H1 (cell line): Measurements from ENCODE around the gene EXD3. TPM values are rescaled to one million over a fixed set of nuclear protein-coding genes. Genes with fewer than 3 reads are reported as not detected.

Experiments
- BRCA1 ChIP-seq: IDR thresholded peaks from 2 replicates; pipeline ENCODE4 v1.6.1; 2012; ENCODE audit warnings: low read depth, low read length, improper control_type of control experiment
- EZH2 ChIP-seq: fragments of 200-600 bp; sonication (generic); IDR thresholded peaks from 2 replicates; pipeline ENCODE4 v1.7.1; 2012; ENCODE audit warnings: low read depth, mild to moderate bottlenecking, moderate library complexity, low read length, inconsistent platforms; ENCODE audit not compliant: severe bottlenecking
- GABPA ChIP-seq: IDR thresholded peaks from 2 replicates; pipeline ENCODE4 v1.6.1; 2011; ENCODE audit warnings: mild to moderate bottlenecking, low read length, moderate library complexity, borderline replicate concordance; ENCODE audit not compliant: insufficient read depth
- HDAC2 ChIP-seq, 2 experiments: fragments of 300-600 bp in 1 of 2; sonication (generic) in 1 of 2; IDR thresholded peaks; 2 replicates each; pipeline ENCODE4 v1.6.1; 2011 to 2012; ENCODE audit warnings: low read depth in 2 of 2, low read length in 2 of 2, mild to moderate bottlenecking in 2 of 2, moderate library complexity in 2 of 2, borderline replicate concordance in 1 of 2, inconsistent platforms in 1 of 2
- NRF1 ChIP-seq: IDR thresholded peaks from 2 replicates; pipeline ENCODE4 v1.6.1; 2011; ENCODE audit warnings: mild to moderate bottlenecking, low read depth, low read length, improper control_type of control experiment
- RAD21 ChIP-seq, 2 experiments: IDR thresholded peaks in 1 of 2; conservative IDR thresholded peaks in 1 of 2; 2 replicates each; pipeline ENCODE4 v1.6.1; 2011; ENCODE audit warnings: low read depth in 2 of 2, low read length in 2 of 2, improper control_type of control experiment in 1 of 2, inconsistent platforms in 1 of 2, mild to moderate bottlenecking in 1 of 2, moderate library complexity in 1 of 2
- RXRA ChIP-seq: IDR thresholded peaks from 2 replicates; pipeline ENCODE4 v1.6.1; 2011; ENCODE audit warnings: low read depth, mild to moderate bottlenecking, low read length, moderate library complexity; ENCODE audit not compliant: insufficient read depth
- SAP30 ChIP-seq: fragments of 300-600 bp; sonication (generic); IDR thresholded peaks from 2 replicates; pipeline ENCODE4 v1.7.1; 2012; ENCODE audit warnings: low read length, moderate library complexity, mild to moderate bottlenecking, inconsistent platforms; ENCODE audit not compliant: insufficient read depth, insufficient replicate concordance
- polyA plus RNA-seq, 7 experiments: library from polyadenylated mRNA; depleted of rRNA in 3 of 7; stranded (reverse) in 5 of 7; unstranded in 2 of 7; fragments of >200 nt in 5 of 7; fragments of 200-250 nt in 2 of 7; gene quantifications; 1 replicate in 5 of 7; 2 replicates in 1 of 7; 4 replicates in 1 of 7; pipeline versions ENCODE4 v1.2.1 to v1.2.3, GENCODE V29; 2011 to 2013; ENCODE audit warnings: missing spikeins in 2 of 7, mixed read lengths in 2 of 7
- total RNA-seq: library from RNA; stranded (reverse); fragmentation: NEBNext Ultra II Directional; extraction: Animal tissue kit (Norgen Biotek cat#: 25700); gene quantifications from 2 replicates; pipeline ENCODE4 v1.2.1, GENCODE V29; 2021

The EXD3 gene
- total and polyA plus RNA-seq, 2 of the 8 experiments (the other 6 are each of a cell fraction or from before 2014, with no cell fraction given), result 7.2 to 9.4 TPM

GRCh38 chr9:137459601-137460362 lies 36.8 kb upstream of the EXD3 start (continued):
- TF ChIP-seq NRF1, result no peak
- TF ChIP-seq GABPA, result no peak
- TF ChIP-seq RXRA, result no peak
- TF ChIP-seq BRCA1, result no peak
- TF ChIP-seq EZH2, result no peak
- TF ChIP-seq RAD21 (IDR thresholded peaks at IDR 0.05 in 1 of 2, conservative IDR thresholded peaks at IDR 0.05 in 1 of 2; ENCODE audit: low read depth in 2 of 2, low read length in 2 of 2), result no peak
- TF ChIP-seq SAP30, result no peak
- TF ChIP-seq HDAC2 (IDR thresholded peaks at IDR 0.05; ENCODE audit: borderline replicate concordance in 1 of 2, low read depth in 2 of 2, low read length in 2 of 2), result no peak
